8988T (cell line): ENCODE results near the gene PRKCB.

Source experiments
- DNase-seq: peaks from one replicate; pipeline ENCODE4 v3.0.0; 2011

The PRKCB gene

DNA sequence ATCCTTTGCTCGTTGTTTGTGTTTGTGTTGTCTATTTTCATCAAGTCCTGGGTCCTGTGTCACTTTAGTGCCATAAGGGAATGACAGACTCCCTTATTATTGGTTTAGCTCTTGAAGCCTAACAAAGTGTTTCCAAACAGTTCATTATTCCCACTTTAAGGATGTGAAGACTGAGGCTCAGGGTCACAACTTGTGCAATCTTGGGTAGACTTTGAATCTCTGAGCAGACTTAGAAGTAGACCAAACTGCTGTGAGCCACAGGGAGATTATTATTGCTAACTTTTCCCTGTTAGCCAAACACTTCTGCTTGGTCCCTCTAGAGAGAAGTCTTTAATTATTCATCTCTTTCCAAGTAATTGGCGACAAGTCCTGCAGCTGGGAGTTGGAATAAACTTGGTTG, 31.8 kb downstream of the PRKCB start:
- no peak for DNase-seq

GRCh38 chr16:23868136-23868535, 32.4 kb downstream of the PRKCB start:
- DNase-seq = no peak

DNA sequence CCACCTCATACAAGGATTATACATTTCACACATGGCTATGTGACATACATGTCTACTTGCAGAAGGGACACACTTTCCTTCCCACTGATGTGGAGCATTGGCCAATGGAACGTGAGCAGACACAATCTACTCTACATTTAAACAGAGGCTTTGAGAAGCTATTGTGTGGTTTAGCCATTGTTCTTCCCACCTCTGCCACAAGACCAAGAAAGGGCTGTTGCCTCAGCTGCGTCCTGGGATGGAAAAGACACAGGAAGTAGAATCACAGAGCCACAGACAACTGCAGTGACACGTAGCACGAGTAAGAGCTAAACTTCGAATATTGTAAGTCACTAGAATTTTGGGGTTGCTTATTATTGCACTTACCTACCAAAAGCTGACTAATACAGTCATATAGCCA, 33.3 kb downstream of the PRKCB start:
- no peak for DNase-seq

- DNase-seq = no peak
Measured at GRCh38 chr16:23871924-23872323, 36.1 kb downstream of the PRKCB start.

GRCh38 chr16:23874613-23875294, 39.0 kb downstream of the PRKCB start:
- DNase-seq = no peak

DNA sequence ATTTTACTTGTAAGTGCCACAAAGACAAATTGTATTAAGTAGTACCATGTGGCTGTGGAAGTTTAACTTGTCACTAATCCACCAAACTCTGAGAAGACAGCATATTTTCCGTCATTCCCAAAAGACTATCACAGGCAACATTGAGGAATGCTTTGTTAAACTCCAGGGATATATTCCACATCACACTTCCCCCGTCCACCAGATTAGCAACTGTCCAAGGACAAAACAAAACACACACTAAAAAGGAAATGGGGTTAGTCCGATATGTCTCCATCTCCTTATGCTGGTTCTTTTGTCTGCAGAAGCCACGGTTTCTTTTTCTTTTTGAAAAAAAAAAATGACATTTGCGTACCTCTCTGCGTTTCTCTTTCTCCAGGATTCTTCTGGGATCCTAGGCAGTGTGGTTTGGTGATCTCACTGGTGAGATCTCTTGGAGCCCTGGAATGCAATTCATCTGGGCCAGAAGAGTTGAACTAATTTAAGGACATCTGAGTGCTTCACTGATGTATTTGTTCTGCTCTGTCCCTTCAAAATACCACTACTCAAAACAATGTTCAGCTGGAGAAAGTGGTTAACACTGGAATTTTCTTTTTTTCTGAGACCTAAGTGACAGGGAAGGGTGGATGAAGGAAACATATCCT, 40.6 kb downstream of the PRKCB start:
- DNase-seq = no peak

- no peak for DNase-seq
Measured at GRCh38 chr16:23877107-23878070, 41.6 kb downstream of the PRKCB start.

- no peak for DNase-seq
Measured at GRCh38 chr16:23879735-23880373, 44.1 kb downstream of the PRKCB start.

GRCh38 chr16:23889189-23889588, 53.4 kb downstream of the PRKCB start:
- DNase-seq = no peak

GRCh38 chr16:23893986-23894385, 58.2 kb downstream of the PRKCB start:
- DNase-seq = no peak

- no peak for DNase-seq
Measured at GRCh38 chr16:23895052-23895451, 59.3 kb downstream of the PRKCB start.

GRCh38 chr16:23896832-23897821, 61.3 kb downstream of the PRKCB start:
- DNase-seq = no peak

DNA sequence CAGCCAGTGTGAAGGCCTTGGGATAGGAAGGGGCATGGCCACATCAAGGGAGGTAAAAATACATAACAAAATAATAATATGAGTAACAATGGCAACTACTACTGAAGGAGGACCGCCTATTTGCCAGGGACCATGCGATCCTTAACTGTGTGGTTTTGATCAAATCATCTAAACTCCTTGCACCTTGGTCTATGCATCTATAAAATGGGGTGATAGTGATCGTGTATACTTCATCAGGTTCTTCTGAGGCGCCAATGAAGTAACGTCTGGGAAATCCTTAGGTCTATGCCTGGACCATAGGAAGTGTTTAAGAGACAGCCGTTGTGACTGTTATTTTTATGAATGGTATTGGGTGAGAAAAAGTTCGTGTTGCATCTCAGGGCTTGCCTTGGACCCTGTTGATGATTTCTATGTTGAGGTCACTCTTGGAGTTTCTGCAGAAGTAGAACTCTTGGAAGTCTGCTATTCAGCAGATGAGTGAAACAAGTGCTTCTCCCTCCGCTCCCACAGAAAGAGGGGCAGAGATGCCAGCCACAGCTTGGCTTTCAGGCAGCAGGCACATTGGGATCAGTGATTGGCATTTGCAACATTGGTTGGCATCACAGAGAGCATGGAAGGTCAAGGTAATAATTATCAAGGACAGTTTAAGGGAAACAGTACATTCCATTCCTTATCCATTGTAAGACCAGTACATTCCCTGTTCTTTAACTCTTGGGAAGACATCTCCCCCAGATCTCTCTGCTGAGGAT, 63.1 kb downstream of the PRKCB start:
- DNase-seq = no peak

GRCh38 chr16:23899869-23900268, 64.1 kb downstream of the PRKCB start:
- DNase-seq = no peak

GRCh38 chr16:23900480-23901177, 64.8 kb downstream of the PRKCB start:
- DNase-seq = no peak

DNA sequence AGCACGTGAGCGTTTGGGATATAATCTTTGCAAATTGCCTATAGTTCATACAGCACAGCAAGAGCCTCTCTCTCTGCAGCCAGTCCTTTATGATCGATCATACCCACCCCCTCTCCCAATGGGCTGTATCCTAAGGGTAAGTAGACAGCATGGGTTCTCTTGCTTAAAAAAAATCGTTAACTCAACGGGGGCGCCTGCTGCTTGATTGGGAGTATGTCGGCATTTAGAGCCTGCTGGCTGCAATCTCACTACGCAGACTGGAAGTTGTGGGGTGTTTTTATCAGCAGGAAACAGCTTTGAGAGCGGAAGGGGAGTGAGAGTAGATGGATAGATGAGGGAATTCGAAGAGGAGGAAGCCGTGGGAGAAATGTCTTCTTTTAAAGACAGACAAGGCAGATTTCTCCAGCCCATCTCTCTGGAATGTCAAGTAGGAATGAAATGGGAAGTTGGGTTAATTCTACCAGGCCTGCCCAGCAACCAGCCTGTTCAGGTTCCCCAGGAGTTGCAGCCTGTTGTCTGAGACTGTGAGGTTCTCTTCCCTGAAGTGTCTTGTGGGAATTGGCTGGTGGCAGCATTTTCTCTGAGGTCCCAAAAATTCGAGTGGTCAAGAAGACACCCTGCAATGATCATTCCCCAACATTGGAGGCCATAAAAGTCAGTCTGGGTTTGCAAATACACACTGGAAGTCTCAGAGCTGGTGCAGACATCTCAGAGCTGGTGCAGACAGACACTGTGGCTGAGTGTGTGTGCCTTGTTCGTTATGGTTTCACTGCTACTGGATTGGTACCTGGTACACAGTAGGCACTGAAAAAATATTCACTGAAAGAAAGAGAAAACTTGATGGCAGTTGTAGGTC, 65.6 kb downstream of the PRKCB start:
- no peak for DNase-seq

GRCh38 chr16:23902034-23902747, 66.4 kb downstream of the PRKCB start:
- no peak for DNase-seq

- DNase-seq = no peak
Measured at GRCh38 chr16:23902748-23903414, 67.1 kb downstream of the PRKCB start.
